Measurements from ENCODE around the gene SLC7A11.
"Not testable (repeated sequence)": the region's sequence is repeated elsewhere in the genome, so short reads cannot be mapped to it uniquely, and the experiment has no call there.

DNA sequence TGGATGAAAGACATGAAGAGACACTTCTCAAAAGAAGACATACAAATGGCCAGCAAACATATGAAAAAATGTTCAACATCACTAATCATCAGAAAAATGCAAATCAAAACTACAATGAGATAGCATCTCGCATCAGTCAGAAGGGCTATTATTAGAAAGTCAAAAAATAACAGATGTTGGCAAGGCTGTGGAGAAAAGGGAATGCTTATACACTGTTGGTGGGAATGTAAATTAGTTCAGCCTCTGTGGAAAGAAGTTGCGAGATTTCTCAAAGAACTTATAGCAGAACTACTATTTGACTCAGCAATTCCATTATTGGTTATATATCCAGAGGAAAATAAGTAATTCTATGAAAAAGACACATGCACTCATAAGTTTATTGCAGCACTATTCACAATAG is 31.6 kb downstream of the SLC7A11 start:
- TF ChIP-seq, protein P1, sequence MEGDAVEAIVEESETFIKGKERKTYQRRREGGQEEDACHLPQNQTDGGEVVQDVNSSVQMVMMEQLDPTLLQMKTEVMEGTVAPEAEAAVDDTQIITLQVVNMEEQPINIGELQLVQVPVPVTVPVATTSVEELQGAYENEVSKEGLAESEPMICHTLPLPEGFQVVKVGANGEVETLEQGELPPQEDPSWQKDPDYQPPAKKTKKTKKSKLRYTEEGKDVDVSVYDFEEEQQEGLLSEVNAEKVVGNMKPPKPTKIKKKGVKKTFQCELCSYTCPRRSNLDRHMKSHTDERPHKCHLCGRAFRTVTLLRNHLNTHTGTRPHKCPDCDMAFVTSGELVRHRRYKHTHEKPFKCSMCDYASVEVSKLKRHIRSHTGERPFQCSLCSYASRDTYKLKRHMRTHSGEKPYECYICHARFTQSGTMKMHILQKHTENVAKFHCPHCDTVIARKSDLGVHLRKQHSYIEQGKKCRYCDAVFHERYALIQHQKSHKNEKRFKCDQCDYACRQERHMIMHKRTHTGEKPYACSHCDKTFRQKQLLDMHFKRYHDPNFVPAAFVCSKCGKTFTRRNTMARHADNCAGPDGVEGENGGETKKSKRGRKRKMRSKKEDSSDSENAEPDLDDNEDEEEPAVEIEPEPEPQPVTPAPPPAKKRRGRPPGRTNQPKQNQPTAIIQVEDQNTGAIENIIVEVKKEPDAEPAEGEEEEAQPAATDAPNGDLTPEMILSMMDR (conservative IDR thresholded peaks at IDR 0.05; ENCODE audit: low read depth, low read length): not testable (repeated sequence)
- not testable (repeated sequence) for TF ChIP-seq EZH2phosphoT487 (IDR thresholded peaks at IDR 0.05; ENCODE audit: borderline replicate concordance, low read length); EZH2 (IDR thresholded peaks at IDR 0.05; ENCODE audit: low read length, unreplicated experiment)

Data from PC-3 (cell line).